GM12801 (cell line): ENCODE data around the gene SPSB4.

Source experiments
- TF ChIP-seq, protein P1 (sequence below): IDR thresholded peaks from one replicate; pipeline ENCODE4 v1.5.1; 2011; ENCODE audit warnings: control low read depth; ENCODE audit not compliant: insufficient read length; ENCODE audit errors: extremely low read depth

Gene SPSB4

GRCh38 chr3:141081141-141081795, 30.1 kb downstream of the SPSB4 start:
- TF ChIP-seq, protein P1, sequence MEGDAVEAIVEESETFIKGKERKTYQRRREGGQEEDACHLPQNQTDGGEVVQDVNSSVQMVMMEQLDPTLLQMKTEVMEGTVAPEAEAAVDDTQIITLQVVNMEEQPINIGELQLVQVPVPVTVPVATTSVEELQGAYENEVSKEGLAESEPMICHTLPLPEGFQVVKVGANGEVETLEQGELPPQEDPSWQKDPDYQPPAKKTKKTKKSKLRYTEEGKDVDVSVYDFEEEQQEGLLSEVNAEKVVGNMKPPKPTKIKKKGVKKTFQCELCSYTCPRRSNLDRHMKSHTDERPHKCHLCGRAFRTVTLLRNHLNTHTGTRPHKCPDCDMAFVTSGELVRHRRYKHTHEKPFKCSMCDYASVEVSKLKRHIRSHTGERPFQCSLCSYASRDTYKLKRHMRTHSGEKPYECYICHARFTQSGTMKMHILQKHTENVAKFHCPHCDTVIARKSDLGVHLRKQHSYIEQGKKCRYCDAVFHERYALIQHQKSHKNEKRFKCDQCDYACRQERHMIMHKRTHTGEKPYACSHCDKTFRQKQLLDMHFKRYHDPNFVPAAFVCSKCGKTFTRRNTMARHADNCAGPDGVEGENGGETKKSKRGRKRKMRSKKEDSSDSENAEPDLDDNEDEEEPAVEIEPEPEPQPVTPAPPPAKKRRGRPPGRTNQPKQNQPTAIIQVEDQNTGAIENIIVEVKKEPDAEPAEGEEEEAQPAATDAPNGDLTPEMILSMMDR = no peak

DNA sequence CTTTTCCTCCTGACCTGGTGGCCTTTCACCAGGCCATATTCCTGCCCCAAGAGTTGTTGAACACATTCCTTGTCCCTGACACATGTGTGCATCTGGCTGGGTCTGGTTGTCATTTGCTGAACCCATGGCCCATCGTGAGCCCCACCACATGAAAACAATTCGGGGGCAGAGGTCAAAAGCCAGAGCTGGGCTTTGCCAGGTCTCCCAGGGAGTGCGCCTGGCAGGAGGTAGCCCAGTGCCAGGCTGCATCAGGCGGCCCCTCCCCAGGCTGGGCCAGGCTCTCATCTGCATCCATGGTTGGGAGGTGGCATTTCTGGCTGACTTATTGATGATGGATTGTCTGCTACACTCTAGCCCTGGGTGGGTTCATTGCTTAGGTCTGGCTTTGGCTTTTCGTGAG, 30.9 kb downstream of the SPSB4 start:
- TF ChIP-seq, protein P1 = no peak

DNA sequence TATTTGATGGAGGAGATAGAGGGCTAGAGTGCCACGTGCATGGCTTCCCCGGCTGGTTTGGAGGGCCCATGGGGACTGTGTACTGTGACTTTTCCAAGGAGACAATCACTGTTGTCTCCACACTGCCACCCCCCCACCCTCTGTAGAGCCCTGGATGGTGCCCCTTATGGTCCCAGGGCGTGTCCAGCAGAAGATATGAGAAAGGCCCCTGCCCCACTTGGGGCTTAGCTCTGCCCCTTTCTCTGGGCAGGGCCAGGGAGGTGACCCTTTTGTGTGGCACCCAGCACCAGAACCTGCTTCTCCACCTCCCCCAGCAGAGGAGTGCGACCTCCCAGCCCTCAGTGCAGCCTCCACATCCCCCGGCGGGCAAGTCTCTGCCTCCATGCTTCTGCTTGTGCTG, 32.1 kb downstream of the SPSB4 start:
- TF ChIP-seq, protein P1 = no peak

- TF ChIP-seq, protein P1 = no peak
Measured at GRCh38 chr3:141083836-141084649, 32.9 kb downstream of the SPSB4 start.

DNA sequence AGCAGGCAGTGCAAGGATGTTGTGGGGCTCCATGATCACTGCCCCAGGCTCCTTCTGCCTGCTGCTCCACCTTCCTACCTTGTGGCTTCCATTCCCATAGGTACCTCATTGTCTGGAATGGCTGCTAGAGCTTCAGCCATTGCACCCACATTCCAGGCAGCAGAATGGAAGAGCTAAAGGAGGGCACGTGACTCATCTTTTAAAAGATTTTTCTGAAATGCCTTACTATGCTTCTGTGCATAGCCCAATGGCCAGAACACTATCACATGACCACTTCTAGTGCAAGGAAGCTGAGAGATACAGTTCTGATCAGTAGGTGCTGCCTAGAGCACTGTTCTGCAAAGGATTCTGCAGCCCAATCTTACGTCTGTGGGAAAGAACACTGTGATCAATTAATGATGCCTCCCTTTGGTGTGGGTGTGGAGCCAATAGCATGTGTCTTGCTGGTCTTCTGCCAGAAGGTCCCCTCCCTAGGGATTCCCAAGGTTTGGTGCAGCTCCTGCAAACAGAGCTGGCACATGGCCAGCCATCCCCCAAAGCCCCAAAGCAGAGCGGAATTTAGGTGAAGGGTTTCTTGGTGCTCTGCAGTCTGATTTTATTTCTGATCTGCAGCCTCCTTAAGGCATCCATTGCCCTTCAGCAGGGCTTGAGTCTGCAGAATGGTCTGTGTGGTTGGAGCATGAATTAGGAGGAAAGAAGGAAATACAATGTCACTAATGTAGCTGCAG, 34.4 kb downstream of the SPSB4 start:
- TF ChIP-seq, protein P1 = no peak

- TF ChIP-seq, protein P1 = no peak
Measured at GRCh38 chr3:141086188-141086587, 35.0 kb downstream of the SPSB4 start.

DNA sequence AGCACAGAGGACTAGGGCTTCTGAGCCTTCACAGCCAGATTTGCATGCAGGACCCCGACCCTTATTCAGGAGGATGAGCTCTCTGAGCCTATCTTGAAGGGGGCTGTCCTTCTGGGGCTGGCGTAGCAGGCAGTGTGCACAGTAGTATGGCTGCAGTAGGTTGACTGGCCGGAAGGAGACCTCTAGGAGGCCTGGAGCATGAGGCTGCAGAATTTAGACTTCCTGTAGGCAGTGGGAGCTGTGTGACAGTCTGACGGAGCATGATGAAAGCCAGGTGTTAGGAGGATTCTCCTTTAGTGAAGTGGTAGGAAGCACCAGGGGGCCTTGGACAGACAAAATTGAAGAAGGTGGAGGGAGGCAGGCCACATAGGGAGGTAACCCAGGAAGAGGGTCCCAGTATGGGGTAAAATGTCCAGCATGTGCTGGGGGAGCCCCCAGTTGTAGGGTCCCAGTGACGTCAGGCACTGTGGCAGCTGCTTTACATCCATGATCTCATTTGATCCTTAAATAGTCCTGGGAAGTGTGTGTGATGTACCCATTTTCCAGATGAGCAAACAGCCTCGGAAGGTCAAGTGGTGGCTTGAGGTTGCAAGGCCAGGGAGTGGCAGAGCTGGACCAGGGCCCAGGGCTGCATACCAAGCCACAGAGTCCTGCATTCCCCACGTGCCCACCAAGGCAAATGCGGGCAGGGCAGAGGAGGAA, 36.1 kb downstream of the SPSB4 start:
- TF ChIP-seq, protein P1 = no peak
